C4-2B (cell line): ENCODE measurements around the gene ARL5B.

Source experiments
- H3K27ac ChIP-seq: fragments of 450-650 bp; 2 replicates; pipeline ENCODE4 v1.5.1; 2017
- ZFX ChIP-seq: fragments of 450-650 bp; IDR thresholded peaks from 2 replicates; pipeline ENCODE4 v1.6.1; 2017
- TF ChIP-seq, protein P1 (sequence below): fragments of 450-650 bp; conservative IDR thresholded peaks from 2 replicates; pipeline ENCODE4 v1.5.1; 2017; ENCODE audit warnings: mild to moderate bottlenecking

Gene ARL5B

GRCh38 chr10:18689498-18689897, 30.3 kb downstream of the ARL5B start:
- H3K27ac ChIP-seq, result no peak overlapping the region
- TF ChIP-seq, protein P1, sequence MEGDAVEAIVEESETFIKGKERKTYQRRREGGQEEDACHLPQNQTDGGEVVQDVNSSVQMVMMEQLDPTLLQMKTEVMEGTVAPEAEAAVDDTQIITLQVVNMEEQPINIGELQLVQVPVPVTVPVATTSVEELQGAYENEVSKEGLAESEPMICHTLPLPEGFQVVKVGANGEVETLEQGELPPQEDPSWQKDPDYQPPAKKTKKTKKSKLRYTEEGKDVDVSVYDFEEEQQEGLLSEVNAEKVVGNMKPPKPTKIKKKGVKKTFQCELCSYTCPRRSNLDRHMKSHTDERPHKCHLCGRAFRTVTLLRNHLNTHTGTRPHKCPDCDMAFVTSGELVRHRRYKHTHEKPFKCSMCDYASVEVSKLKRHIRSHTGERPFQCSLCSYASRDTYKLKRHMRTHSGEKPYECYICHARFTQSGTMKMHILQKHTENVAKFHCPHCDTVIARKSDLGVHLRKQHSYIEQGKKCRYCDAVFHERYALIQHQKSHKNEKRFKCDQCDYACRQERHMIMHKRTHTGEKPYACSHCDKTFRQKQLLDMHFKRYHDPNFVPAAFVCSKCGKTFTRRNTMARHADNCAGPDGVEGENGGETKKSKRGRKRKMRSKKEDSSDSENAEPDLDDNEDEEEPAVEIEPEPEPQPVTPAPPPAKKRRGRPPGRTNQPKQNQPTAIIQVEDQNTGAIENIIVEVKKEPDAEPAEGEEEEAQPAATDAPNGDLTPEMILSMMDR, result peak; percentile 68
- TF ChIP-seq ZFX, result no peak

- no peak for TF ChIP-seq ZFX
- TF ChIP-seq, protein P1, result no peak
- H3K27ac ChIP-seq, result no peak overlapping the region
Measured at GRCh38 chr10:18690541-18690940, 31.3 kb downstream of the ARL5B start.

DNA sequence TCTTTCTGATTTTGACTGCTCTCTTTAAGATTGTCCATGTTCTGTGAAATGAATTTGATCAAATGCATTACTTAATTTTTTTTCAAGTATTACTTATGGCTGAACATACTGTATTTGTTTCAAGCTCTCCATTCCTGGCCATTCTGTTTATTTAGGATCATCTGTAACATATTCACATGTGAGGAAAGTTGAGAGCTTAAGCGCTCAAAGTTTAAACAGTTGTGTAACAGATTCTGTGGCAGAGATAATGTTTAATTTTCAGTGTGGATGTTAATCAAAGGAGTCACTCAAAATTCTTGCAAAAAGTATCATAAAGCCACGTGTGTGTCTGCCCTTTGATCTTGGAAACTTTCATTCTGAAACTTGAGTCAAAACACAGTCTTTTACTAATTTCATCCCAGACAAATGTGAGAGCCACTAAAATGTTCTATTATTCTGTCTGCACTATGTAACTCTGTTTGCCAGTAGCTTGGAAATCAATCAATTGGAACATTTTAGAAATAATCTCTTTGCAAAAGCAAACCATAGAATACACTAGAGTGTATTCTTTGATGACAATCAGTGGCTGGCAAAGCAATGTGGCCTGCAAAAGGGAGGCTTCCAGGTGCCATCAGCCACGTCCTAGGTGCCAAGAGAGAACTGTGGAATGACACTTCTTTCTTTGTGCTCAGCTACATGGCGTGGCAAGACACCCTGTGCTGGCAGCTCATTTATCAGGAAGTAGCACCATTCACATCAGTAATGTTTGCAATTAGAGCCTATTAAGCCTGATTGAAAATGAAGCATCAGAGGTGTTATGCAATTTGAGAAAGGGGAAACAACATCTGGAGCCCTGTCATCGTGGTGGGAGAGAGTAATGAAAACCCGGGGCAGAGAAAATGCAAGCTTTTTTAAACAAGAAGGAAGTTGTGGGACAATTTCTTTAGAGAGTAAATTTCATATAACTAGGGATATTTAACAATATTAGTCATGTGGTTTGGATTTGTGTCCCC, 40.9 kb downstream of the ARL5B start:
- no peak overlapping the region for H3K27ac ChIP-seq
- no peak for TF ChIP-seq ZFX
- TF ChIP-seq, protein P1, result no peak

- no peak overlapping the region for H3K27ac ChIP-seq
- TF ChIP-seq, protein P1, result no peak
- no peak for TF ChIP-seq ZFX
Measured at GRCh38 chr10:18703521-18703920, 44.3 kb downstream of the ARL5B start.

GRCh38 chr10:18710201-18710653, 51.0 kb downstream of the ARL5B start:
- no peak overlapping the region for H3K27ac ChIP-seq
- no peak for TF ChIP-seq ZFX
- TF ChIP-seq, protein P1, result no peak

DNA sequence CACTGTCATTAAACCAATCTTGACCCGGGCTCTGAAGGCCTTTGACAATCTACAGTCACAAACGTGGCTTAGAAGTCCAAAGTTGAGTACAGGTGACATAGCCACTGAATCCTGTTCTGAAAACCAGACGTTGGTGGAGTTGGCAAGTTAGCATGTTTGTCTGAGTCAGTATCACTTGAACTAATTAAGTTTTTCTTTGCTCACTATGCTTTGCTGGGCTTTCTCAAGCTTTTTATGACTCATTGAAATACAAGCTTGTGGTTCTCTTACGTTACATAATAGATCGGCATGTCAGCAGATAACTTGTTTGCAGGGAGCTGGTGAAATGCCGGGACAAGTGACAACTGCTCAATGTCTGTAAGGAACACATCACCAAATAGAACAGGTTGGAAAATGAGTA, 53.8 kb downstream of the ARL5B start:
- TF ChIP-seq, protein P1, result no peak
- no peak for TF ChIP-seq ZFX
- H3K27ac ChIP-seq, result no peak overlapping the region

- no peak for TF ChIP-seq ZFX
- TF ChIP-seq, protein P1, result no peak
- no peak overlapping the region for H3K27ac ChIP-seq
Measured at GRCh38 chr10:18718991-18719390, 59.8 kb downstream of the ARL5B start.
